Right lobe of liver (tissue), 4 donors: ENCODE data around the gene SCRN1.

Experiments used
- POLR2A ChIP-seq: fragments of 450-650 bp; IDR thresholded peaks from one replicate; pipeline ENCODE4 v1.6.1; 2017; ENCODE audit warnings: antibody characterized with exemption, mild to moderate bottlenecking
- TF ChIP-seq, protein P1 (sequence below), 4 donors: fragments of 200-600 bp in 3 of 4; fragments of 450-650 bp in 1 of 4; IDR thresholded peaks; one replicate each; pipeline versions ENCODE4 v1.5.1 to v1.8.0; 2016 to 2022; ENCODE audit warnings: antibody characterized with exemption in 4 of 4, mild to moderate bottlenecking in 2 of 4
- donor health status: DM: no; HTN: no; CAD: no.
- donor health status: DM: no; HTN: no; CAD: no.
- donor health status: DM: no; HTN: yes; CAD: no.

DNA sequence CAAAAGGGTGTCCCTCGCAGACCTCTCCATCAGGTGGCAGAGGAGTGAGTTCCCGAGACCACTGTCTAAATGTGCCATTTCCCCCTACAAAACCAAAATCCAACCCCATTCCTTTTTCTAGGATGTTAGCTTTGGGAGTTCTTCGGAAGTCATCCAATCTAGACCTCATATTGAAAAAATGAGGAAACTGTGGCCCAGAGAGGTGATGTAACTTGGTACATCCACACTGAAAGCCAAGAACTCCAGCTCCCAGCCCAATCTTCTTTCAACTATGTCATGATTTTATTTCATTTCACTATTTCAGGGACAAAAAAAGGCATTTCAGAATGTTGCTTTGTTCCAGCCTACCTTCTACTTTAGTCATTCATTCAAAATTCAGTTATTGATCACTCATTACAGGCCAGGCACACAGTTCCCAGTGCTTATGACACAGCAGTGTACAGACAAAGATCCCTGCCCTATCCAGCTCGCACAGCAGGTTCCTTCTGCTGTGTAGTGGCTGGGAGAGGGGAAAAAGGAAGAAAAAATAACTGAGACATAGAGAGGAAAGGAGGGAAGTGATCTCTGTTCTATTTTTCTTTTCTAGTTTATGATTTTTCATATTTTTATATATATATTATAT is 35.8 kb downstream of the SCRN1 start:
- TF ChIP-seq, protein P1, sequence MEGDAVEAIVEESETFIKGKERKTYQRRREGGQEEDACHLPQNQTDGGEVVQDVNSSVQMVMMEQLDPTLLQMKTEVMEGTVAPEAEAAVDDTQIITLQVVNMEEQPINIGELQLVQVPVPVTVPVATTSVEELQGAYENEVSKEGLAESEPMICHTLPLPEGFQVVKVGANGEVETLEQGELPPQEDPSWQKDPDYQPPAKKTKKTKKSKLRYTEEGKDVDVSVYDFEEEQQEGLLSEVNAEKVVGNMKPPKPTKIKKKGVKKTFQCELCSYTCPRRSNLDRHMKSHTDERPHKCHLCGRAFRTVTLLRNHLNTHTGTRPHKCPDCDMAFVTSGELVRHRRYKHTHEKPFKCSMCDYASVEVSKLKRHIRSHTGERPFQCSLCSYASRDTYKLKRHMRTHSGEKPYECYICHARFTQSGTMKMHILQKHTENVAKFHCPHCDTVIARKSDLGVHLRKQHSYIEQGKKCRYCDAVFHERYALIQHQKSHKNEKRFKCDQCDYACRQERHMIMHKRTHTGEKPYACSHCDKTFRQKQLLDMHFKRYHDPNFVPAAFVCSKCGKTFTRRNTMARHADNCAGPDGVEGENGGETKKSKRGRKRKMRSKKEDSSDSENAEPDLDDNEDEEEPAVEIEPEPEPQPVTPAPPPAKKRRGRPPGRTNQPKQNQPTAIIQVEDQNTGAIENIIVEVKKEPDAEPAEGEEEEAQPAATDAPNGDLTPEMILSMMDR (IDR thresholded peaks at IDR 0.05): no peak
- no peak for TF ChIP-seq POLR2A
